Skeletal muscle satellite cell (primary cell): ENCODE measurements around the gene P2RY6.
"Not testable (repeated sequence)": the region's sequence is repeated elsewhere in the genome, so short reads cannot be mapped to it uniquely, and the experiment has no call there.

Experiments used
- H3K27me3 ChIP-seq: 2 replicates; pipeline ENCODE4 v1.7.0; 2013; ENCODE audit warnings: low read length; ENCODE audit not compliant: control insufficient read depth, insufficient read depth
- H3K36me3 ChIP-seq: 2 replicates; pipeline ENCODE4 v1.7.0; 2013; ENCODE audit warnings: mild to moderate bottlenecking, control low read depth, low read length; ENCODE audit not compliant: insufficient read depth
- H3K4me1 ChIP-seq: 2 replicates; pipeline ENCODE4 v1.7.0; 2013; ENCODE audit warnings: low read length; ENCODE audit not compliant: control insufficient read depth, insufficient read depth
- H3K4me2 ChIP-seq: 2 replicates; pipeline ENCODE4 v1.7.0; 2013; ENCODE audit warnings: mild to moderate bottlenecking, low read length
- H3K4me3 ChIP-seq: 2 replicates; pipeline ENCODE4 v1.7.0; 2013; ENCODE audit warnings: low read length
- H3K9ac ChIP-seq: 2 replicates; pipeline ENCODE4 v1.7.0; 2013; ENCODE audit warnings: mild to moderate bottlenecking, low read depth, low read length, moderate library complexity
- H3K9me3 ChIP-seq: replicated peaks from 2 replicates; pipeline ENCODE4 v1.7.0; 2013; ENCODE audit warnings: mild to moderate bottlenecking, control low read depth, low read length

Gene P2RY6

GRCh38 chr11:73273222-73273895, 1.2 kb downstream of the P2RY6 start:
- H3K36me3 ChIP-seq: no peaks in the 10 kb centered on the region
- no peak overlapping the region for H3K4me2 ChIP-seq
- no peaks in the 10 kb centered on the region for H3K9me3 ChIP-seq
- peaks cover 23% of the 10 kb centered on the region for H3K27me3 ChIP-seq
- no peaks in the 10 kb centered on the region for H3K4me1 ChIP-seq
- H3K9ac ChIP-seq: no peak overlapping the region
- H3K4me3 ChIP-seq: no peak overlapping the region

- not testable (repeated sequence) for H3K9me3 ChIP-seq, H3K4me3 ChIP-seq, H3K4me1 ChIP-seq, H3K36me3 ChIP-seq, H3K9ac ChIP-seq, H3K4me2 ChIP-seq
- H3K27me3 ChIP-seq: peaks cover 17% of the 10 kb centered on the region
These were observed 2.1 kb downstream of the P2RY6 start for GRCh38 chr11:73274191-73274590.

- Histone ChIP-seq H3K9me3 (no peaks in the 10 kb centered on the region), H3K4me2 (no peak overlapping the region), H3K4me3 (no peak overlapping the region), H3K9ac (no peak overlapping the region), H3K27me3 (peaks cover 23% of the 10 kb centered on the region), H3K36me3 (no peaks in the 10 kb centered on the region), H3K4me1 (no peaks in the 10 kb centered on the region)
These were observed 2.7 kb downstream of the P2RY6 start for GRCh38 chr11:73274722-73275380.

GRCh38 chr11:73275381-73275750, 3.2 kb downstream of the P2RY6 start:
- Histone ChIP-seq H3K27me3 (peaks cover 23% of the 10 kb centered on the region), H3K36me3 (no peaks in the 10 kb centered on the region), H3K4me1 (no peaks in the 10 kb centered on the region), H3K9ac (no peak overlapping the region), H3K4me3 (no peak overlapping the region), H3K9me3 (no peaks in the 10 kb centered on the region), H3K4me2 (no peak overlapping the region)

GRCh38 chr11:73277467-73277866, 5.3 kb downstream of the P2RY6 start:
- Histone ChIP-seq H3K4me3 (no peak overlapping the region), H3K9ac (no peak overlapping the region), H3K4me1 (no peaks in the 10 kb centered on the region)

GRCh38 chr11:73280626-73281025, 8.5 kb downstream of the P2RY6 start:
- H3K9ac ChIP-seq: no peak overlapping the region
- no peak overlapping the region for H3K4me3 ChIP-seq
- H3K36me3 ChIP-seq: no peaks in the 10 kb centered on the region
- H3K9me3 ChIP-seq: no peaks in the 10 kb centered on the region
- peaks cover 13% of the 10 kb centered on the region for H3K27me3 ChIP-seq
- no peak overlapping the region for H3K4me2 ChIP-seq
- no peaks in the 10 kb centered on the region for H3K4me1 ChIP-seq

More at GRCh38 chr11:73277467-73277866, 5.3 kb downstream of the P2RY6 start:
- Histone ChIP-seq H3K4me2 (no peak overlapping the region), H3K36me3 (no peaks in the 10 kb centered on the region), H3K27me3 (peaks cover 26% of the 10 kb centered on the region), H3K9me3 (no peaks in the 10 kb centered on the region)

- no peak overlapping the region for H3K9ac ChIP-seq
- peaks cover 13% of the 10 kb centered on the region for H3K27me3 ChIP-seq
- H3K9me3 ChIP-seq: no peaks in the 10 kb centered on the region
- no peaks in the 10 kb centered on the region for H3K36me3 ChIP-seq
- H3K4me3 ChIP-seq: no peak overlapping the region
- no peak overlapping the region for H3K4me2 ChIP-seq
- no peaks in the 10 kb centered on the region for H3K4me1 ChIP-seq
These were observed 9.1 kb downstream of the P2RY6 start for GRCh38 chr11:73281201-73281741.

- H3K27me3 ChIP-seq: peaks cover 13% of the 10 kb centered on the region
- H3K4me3 ChIP-seq: no peak overlapping the region
- no peaks in the 10 kb centered on the region for H3K9me3 ChIP-seq
- H3K4me2 ChIP-seq: no peak overlapping the region
- H3K9ac ChIP-seq: no peak overlapping the region
- H3K4me1 ChIP-seq: no peaks in the 10 kb centered on the region
- no peaks in the 10 kb centered on the region for H3K36me3 ChIP-seq
These were observed 9.9 kb downstream of the P2RY6 start for GRCh38 chr11:73281796-73282660.

- peaks cover 13% of the 10 kb centered on the region for H3K27me3 ChIP-seq
- H3K4me1 ChIP-seq: peaks cover 1% of the 10 kb centered on the region
- no peak overlapping the region for H3K4me3 ChIP-seq
- H3K4me2 ChIP-seq: no peak overlapping the region
- H3K36me3 ChIP-seq: no peaks in the 10 kb centered on the region
- no peak overlapping the region for H3K9ac ChIP-seq
- no peaks in the 10 kb centered on the region for H3K9me3 ChIP-seq
These were observed 11.3 kb downstream of the P2RY6 start for GRCh38 chr11:73283276-73284000.

- H3K9me3 ChIP-seq: no peaks in the 10 kb centered on the region
These were observed 12.0 kb downstream of the P2RY6 start for GRCh38 chr11:73284106-73284505.

GRCh38 chr11:73285721-73286120, 13.6 kb downstream of the P2RY6 start:
- Histone ChIP-seq H3K4me3 (no peak overlapping the region), H3K4me2 (no peak overlapping the region), H3K9ac (no peak overlapping the region), H3K36me3 (no peaks in the 10 kb centered on the region), H3K4me1 (peaks cover 14% of the 10 kb centered on the region), H3K27me3 (peaks cover 7% of the 10 kb centered on the region), H3K9me3 (no peaks in the 10 kb centered on the region)

More at GRCh38 chr11:73284106-73284505, 12.0 kb downstream of the P2RY6 start:
- Histone ChIP-seq H3K4me2 (no peak overlapping the region), H3K4me1 (peaks cover 8% of the 10 kb centered on the region), H3K4me3 (no peak overlapping the region), H3K36me3 (no peaks in the 10 kb centered on the region), H3K9ac (no peak overlapping the region), H3K27me3 (peaks cover 13% of the 10 kb centered on the region)
